Measurements from ENCODE around the gene PCSK2. TPM values are rescaled to one million over a fixed set of nuclear protein-coding genes. Genes with fewer than 3 reads are reported as not detected.

The PCSK2 gene
- total RNA-seq, 2 experiments from 2014 or later, result not detected

GRCh38 chr20:17495826-17496225 is 269.0 kb downstream of the PCSK2 start:
- H3K4me3 Mint-ChIP-seq, result no peak overlapping the region
- CTCF ChIA-PET, result interaction anchor here (1.3 to 1.4 kb wide), 2 partner anchors 9 to 37 kb away, joined by 3 read pairs; no protein-coding TSS in a partner anchor
- DNase-seq, result no peak

GRCh38 chr20:17497821-17498580 is 271.2 kb downstream of the PCSK2 start:
- H3K4me1 Mint-ChIP-seq, result peaks cover 12% of the 10 kb centered on the region
- H3K4me3 Mint-ChIP-seq, result no peak overlapping the region
- H3K27ac Mint-ChIP-seq, result no peak overlapping the region
- H3K27me3 Mint-ChIP-seq, result peaks cover 14% of the 10 kb centered on the region
- no peak for DNase-seq
- CTCF ChIA-PET, result no interaction called here
- no peaks in the 10 kb centered on the region for H3K36me3 Mint-ChIP-seq (ENCODE audit: low read depth)
- H3K9me3 Mint-ChIP-seq, result no peaks in the 10 kb centered on the region
- POLR2A ChIA-PET, result interaction anchor here (0.6 kb wide), 1 partner anchor 31 kb away, joined by 3 read pairs; no protein-coding TSS in a partner anchor

More at GRCh38 chr20:17495826-17496225, 269.0 kb downstream of the PCSK2 start:
- no peaks in the 10 kb centered on the region for H3K9me3 Mint-ChIP-seq
- H3K27me3 Mint-ChIP-seq, result peaks cover 11% of the 10 kb centered on the region
- POLR2A ChIA-PET, result no interaction called here
- no peaks in the 10 kb centered on the region for H3K36me3 Mint-ChIP-seq (ENCODE audit: low read depth)
- no peak overlapping the region for H3K27ac Mint-ChIP-seq
- no peaks in the 10 kb centered on the region for H3K4me1 Mint-ChIP-seq

- DNase-seq, result no peak
- POLR2A ChIA-PET, result interaction anchor here (0.6 kb wide), 1 partner anchor 30 kb away, joined by 3 read pairs; no protein-coding TSS in a partner anchor
- Mint-ChIP-seq H3K4me3 (no peak overlapping the region), H3K4me1 (peaks cover 17% of the 10 kb centered on the region), H3K27ac (no peak overlapping the region), H3K36me3 (ENCODE audit: low read depth) (peaks cover 4% of the 10 kb centered on the region), H3K27me3 (peaks cover 14% of the 10 kb centered on the region), H3K9me3 (no peaks in the 10 kb centered on the region)
- CTCF ChIA-PET, result interaction anchor here (0.6 to 0.7 kb wide), 3 partner anchors 123 to 744 kb away, joined by 3 to 4 read pairs (median 4); no protein-coding TSS in a partner anchor
Measured at GRCh38 chr20:17498641-17499040, 271.8 kb downstream of the PCSK2 start.

DNA sequence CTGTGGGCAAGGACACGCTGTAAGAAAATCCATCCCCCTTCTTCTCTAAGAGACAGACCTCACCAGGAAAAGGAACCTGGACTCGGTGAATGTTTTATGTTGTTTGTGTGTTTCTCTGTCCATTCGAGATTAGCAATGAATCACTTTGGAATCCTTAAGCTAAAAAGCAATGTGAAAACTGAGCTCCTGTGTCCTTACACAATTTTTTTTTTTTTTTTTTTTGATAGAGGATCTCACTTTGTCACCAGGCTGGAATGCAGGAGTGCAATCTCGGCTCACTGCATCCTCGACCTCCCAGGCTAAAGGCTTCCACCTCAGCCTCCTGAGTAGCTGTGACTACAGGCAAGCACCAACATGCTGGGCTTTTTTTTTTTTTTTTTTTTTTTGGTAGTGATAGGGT is 272.2 kb downstream of the PCSK2 start:
- H3K27me3 Mint-ChIP-seq, result peaks cover 14% of the 10 kb centered on the region
- H3K27ac Mint-ChIP-seq, result no peak overlapping the region
- no peak overlapping the region for H3K4me3 Mint-ChIP-seq
- ChIA-PET POLR2A (no interaction called here), CTCF (interaction anchor here (0.6 to 0.7 kb wide), 3 partner anchors 123 to 744 kb away, joined by 3 to 4 read pairs (median 4); no protein-coding TSS in a partner anchor)
- H3K4me1 Mint-ChIP-seq, result peaks cover 21% of the 10 kb centered on the region
- no peaks in the 10 kb centered on the region for H3K9me3 Mint-ChIP-seq
- DNase-seq, result no peak
- peaks cover 6% of the 10 kb centered on the region for H3K36me3 Mint-ChIP-seq (ENCODE audit: low read depth)

GRCh38 chr20:17500271-17500670 is 273.4 kb downstream of the PCSK2 start:
- Mint-ChIP-seq H3K27me3 (peaks cover 12% of the 10 kb centered on the region), H3K4me3 (no peak overlapping the region), H3K27ac (no peak overlapping the region), H3K4me1 (peaks cover 34% of the 10 kb centered on the region), H3K36me3 (ENCODE audit: low read depth) (peaks cover 6% of the 10 kb centered on the region), H3K9me3 (no peaks in the 10 kb centered on the region)
- CTCF ChIA-PET, result interaction anchor here (0.5 to 1.8 kb wide), 3 partner anchors 121 to 439 kb away, joined by 3 to 4 read pairs (median 4); no protein-coding TSS in a partner anchor
- POLR2A ChIA-PET, result no interaction called here
- no peak for DNase-seq

- ChIA-PET POLR2A (no interaction called here), CTCF (interaction anchor here (0.5 to 1.8 kb wide), 3 partner anchors 121 to 438 kb away, joined by 3 to 4 read pairs (median 4); no protein-coding TSS in a partner anchor)
- Mint-ChIP-seq H3K4me1 (peaks cover 39% of the 10 kb centered on the region), H3K27me3 (peaks cover 12% of the 10 kb centered on the region), H3K27ac (peak overlapping the region; percentile 41), H3K9me3 (no peaks in the 10 kb centered on the region), H3K36me3 (ENCODE audit: low read depth) (peaks cover 6% of the 10 kb centered on the region), H3K4me3 (no peak overlapping the region)
- DNase-seq, result no peak
Measured at GRCh38 chr20:17500826-17501225, 274.0 kb downstream of the PCSK2 start.

- no peak overlapping the region for H3K27ac Mint-ChIP-seq
- CTCF ChIA-PET, result interaction anchor here (1.7 to 1.8 kb wide), 2 partner anchors 120 to 437 kb away, joined by 3 to 4 read pairs; no protein-coding TSS in a partner anchor
- no peak overlapping the region for H3K4me3 Mint-ChIP-seq
- POLR2A ChIA-PET, result no interaction called here
- DNase-seq, result no peak
- peaks cover 46% of the 10 kb centered on the region for H3K4me1 Mint-ChIP-seq
- peaks cover 6% of the 10 kb centered on the region for H3K36me3 Mint-ChIP-seq (ENCODE audit: low read depth)
- peaks cover 10% of the 10 kb centered on the region for H3K27me3 Mint-ChIP-seq
- H3K9me3 Mint-ChIP-seq, result no peaks in the 10 kb centered on the region
Measured at GRCh38 chr20:17501701-17502100, 274.9 kb downstream of the PCSK2 start.

GRCh38 chr20:17502105-17502504 is 275.3 kb downstream of the PCSK2 start:
- peaks cover 10% of the 10 kb centered on the region for H3K27me3 Mint-ChIP-seq
- no peak overlapping the region for H3K27ac Mint-ChIP-seq
- no peak overlapping the region for H3K4me3 Mint-ChIP-seq
- H3K4me1 Mint-ChIP-seq, result peaks cover 50% of the 10 kb centered on the region
- no peaks in the 10 kb centered on the region for H3K9me3 Mint-ChIP-seq
- DNase-seq, result no peak
- H3K36me3 Mint-ChIP-seq (ENCODE audit: low read depth), result peaks cover 6% of the 10 kb centered on the region
- ChIA-PET CTCF (interaction anchor here (1.7 kb wide), 1 partner anchor 120 kb away, joined by 3 read pairs; no protein-coding TSS in a partner anchor), POLR2A (no interaction called here)

DNA sequence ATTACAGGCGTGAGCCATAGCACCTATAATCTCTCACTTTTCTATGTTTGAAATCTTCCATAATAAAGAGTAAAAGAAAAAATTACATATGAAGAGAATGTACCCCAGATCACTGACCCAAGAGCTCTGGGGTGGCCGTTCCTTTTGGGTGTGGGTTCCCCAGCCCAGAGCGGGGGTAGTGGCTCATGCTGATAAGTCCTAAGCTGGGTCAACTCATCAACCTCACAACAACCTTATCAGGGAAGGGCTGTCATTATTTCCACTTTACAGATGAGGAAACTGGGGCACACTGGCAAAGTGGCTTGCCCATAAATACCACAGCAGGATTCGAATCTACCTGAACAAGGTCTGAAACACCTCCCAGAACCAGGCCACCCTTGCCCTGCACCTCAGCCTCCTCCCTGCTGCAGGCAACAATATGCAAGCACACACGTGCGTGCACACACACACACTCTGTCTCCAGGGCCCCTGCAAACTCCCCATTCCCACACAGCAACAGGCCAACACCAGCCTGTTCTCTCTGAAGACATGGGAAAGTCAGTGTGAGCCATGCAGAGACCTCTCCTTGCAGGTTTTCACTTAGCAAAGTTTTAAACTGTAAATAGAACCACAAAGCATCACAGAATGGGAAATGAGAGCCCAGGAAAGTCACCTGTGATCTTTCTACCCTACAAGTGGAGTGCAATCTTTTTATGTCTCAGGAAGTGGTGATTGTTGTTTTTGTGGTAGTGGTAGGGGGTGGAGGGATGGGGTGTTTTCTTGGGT is 276.6 kb downstream of the PCSK2 start:
- Mint-ChIP-seq H3K27ac (peak overlapping the region; percentile 95), H3K9me3 (no peaks in the 10 kb centered on the region), H3K4me1 (peaks cover 58% of the 10 kb centered on the region), H3K27me3 (peaks cover 12% of the 10 kb centered on the region), H3K4me3 (peak overlapping the region; percentile 77), H3K36me3 (ENCODE audit: low read depth) (peaks cover 6% of the 10 kb centered on the region)
- peak; percentile 48 for DNase-seq
- CTCF ChIA-PET, result interaction anchor here (0.6 to 3.1 kb wide), 4 partner anchors 10 to 495 kb away, joined by 3 to 15 read pairs (median 5); no protein-coding TSS in a partner anchor
- POLR2A ChIA-PET, result no interaction called here

GRCh38 chr20:17504066-17504897 is 277.4 kb downstream of the PCSK2 start:
- H3K4me3 Mint-ChIP-seq, result peak overlapping the region; percentile 77
- ChIA-PET POLR2A (no interaction called here), CTCF (interaction anchor here (0.6 to 3.1 kb wide), 15 partner anchors 9 to 1025 kb away, joined by 3 to 15 read pairs (median 4); no protein-coding TSS in a partner anchor)
- H3K4me1 Mint-ChIP-seq, result peaks cover 58% of the 10 kb centered on the region
- H3K9me3 Mint-ChIP-seq, result no peaks in the 10 kb centered on the region
- H3K27me3 Mint-ChIP-seq, result peaks cover 9% of the 10 kb centered on the region
- peaks cover 6% of the 10 kb centered on the region for H3K36me3 Mint-ChIP-seq (ENCODE audit: low read depth)
- H3K27ac Mint-ChIP-seq, result peak overlapping the region; percentile 95
- DNase-seq, result peak; percentile 27

DNA sequence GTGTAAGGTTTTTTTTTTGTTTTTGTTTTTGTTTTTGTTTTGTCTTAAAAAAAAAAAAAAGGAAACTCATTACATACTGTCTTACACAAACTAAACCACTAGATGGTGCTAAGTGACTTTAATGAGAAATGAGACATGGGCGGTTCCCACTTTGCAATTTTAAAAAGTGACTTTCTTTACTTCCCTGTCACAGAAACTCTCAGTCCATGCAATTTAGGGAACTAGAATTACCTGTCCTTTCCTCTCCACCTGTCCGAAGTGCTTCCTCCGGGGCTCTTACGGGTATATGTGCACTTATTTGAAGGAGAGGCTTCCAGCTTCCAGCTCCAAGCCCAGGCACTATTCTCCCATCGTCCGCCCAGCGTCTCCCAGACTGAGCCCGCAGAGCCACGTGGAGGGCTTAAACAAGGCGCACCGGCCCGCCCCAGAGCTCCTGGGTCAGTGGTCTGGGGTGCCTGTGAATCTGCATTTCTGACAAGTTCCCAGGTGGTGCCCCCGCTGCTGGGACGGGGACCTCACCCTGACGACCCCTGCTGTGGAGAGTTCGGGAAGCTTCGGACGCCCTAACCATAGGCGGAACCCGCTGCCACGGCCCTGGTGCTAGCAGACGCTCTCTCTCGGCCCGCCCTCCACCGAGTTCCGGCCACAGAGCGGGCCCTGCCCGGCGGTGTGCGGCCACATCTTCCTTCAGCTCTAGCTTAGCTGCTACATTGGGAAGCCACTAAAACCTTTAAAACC is 278.2 kb downstream of the PCSK2 start:
- peak overlapping the region; percentile 77 for H3K4me3 Mint-ChIP-seq
- H3K4me1 Mint-ChIP-seq, result peaks cover 58% of the 10 kb centered on the region
- H3K36me3 Mint-ChIP-seq (ENCODE audit: low read depth), result peaks cover 6% of the 10 kb centered on the region
- peak; percentile 65 for DNase-seq
- POLR2A ChIA-PET, result no interaction called here
- H3K27ac Mint-ChIP-seq, result peak overlapping the region; percentile 95
- CTCF ChIA-PET, result interaction anchor here (0.6 to 3.1 kb wide), 21 partner anchors 9 to 1024 kb away, joined by 3 to 15 read pairs (median 3); partner anchors contain the start of gene BFSP1
- peaks cover 14% of the 10 kb centered on the region for H3K27me3 Mint-ChIP-seq
- no peaks in the 10 kb centered on the region for H3K9me3 Mint-ChIP-seq

Data from activated CD4-positive, alpha-beta T cell treated with anti-CD3 and anti-CD28 coated beads, Interleukin-2, amount 10 ng/mL, durations not matched to agents 7 days and 5 days (primary cell).